Epithelial cell of esophagus (primary cell): ENCODE results near the gene AUTS2.

Experiments
- DNase-seq: peaks from one replicate; pipeline ENCODE4 v3.0.0; 2010; ENCODE audit warnings: low read depth
- H3K4me3 ChIP-seq: 2 replicates; pipeline ENCODE4 v1.5.1; 2011; ENCODE audit warnings: mild to moderate bottlenecking, low read length, control low read depth
- CTCF ChIP-seq: IDR thresholded peaks from 2 replicates; pipeline ENCODE4 v1.5.1; 2011; ENCODE audit warnings: low read depth, mild to moderate bottlenecking, low read length, control low read depth, inconsistent platforms; ENCODE audit not compliant: insufficient read depth; ENCODE audit errors: missing control alignments

Gene AUTS2

DNA sequence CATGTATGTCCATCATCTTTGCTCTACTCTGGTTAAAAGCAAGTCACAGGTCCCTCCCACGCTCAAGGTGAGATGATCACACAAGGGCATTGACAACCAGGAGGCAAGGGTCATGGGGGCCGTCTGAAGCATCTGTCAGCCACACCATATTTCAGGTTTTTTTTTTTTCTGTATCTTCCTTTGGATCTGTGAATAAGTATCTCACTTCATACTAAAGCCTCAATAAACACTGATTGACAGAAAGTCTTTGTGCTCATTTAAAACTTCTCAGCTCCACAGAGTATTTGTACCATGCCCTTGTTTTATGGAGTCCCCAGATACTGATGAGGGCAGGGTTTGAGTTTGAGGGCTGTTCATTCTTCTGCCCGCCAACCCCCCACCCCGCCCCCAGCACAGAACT lies 45.0 kb downstream of the AUTS2 start:
- DNase-seq, result no peak
- no peak overlapping the region for H3K4me3 ChIP-seq
- no peak for TF ChIP-seq CTCF

DNA sequence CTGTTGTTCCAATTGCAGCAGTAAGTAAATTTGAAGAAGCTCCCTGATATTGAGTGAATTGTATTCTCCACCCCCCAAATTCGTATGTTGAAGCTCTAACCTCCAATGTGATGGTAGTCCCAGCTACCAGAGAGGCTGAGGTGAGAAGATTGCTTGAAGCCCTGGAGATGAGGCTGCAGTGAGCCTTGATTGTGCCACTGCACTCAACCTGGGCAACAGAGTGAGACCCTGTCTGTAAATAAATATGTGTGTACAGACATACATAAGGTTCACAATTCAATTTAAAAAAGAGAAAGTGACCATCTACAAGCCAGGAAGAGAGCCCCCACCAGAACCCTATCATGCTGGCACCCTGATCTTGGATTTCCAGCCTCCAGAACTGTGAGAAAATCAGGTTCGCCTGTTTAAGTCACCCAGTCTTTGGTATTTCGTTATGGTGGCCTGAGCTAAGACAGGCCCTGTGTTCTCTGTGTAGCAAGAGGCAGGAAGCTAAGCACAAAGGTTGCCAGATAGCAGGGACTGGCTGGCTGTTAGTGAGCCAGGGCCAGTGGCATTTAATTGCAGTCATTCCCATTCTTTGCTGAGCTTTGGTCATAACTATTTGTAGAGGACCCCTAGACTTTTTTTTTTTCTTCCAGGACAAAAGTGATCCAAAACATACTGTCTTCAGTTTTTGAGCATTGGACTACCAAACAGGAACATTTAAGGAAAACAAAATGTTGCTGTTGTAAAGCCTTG lies 45.6 kb downstream of the AUTS2 start:
- DNase-seq, result no peak
- H3K4me3 ChIP-seq, result no peak overlapping the region
- no peak for TF ChIP-seq CTCF

- TF ChIP-seq CTCF, result no peak
- no peak for DNase-seq
- no peak overlapping the region for H3K4me3 ChIP-seq
Observed at GRCh38 chr7:69645683-69646082, 47.4 kb downstream of the AUTS2 start.

DNA sequence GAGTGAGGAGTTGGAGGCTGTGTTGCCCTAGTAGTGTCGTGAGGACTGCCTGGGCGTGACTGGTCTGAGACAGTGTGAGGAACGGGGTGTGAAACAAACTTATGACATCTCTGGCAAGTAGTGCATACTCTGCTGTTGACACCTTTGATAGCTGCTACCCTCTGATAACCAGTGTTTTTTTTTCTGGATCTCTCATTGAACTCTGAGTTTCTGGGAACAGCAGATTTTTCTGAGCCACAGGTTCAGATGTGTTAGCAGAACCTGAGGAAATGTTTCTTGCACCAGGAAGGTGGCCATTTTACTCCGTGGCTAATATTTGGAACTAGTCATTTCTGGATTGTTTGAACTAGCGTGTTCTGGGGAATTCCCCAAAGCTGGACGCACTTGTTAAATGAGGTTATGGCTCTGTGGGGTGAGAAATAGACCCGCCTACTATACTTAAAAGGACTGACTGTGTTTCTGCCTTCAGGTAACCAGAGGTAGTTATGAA lies 52.9 kb downstream of the AUTS2 start:
- H3K4me3 ChIP-seq, result no peak overlapping the region
- TF ChIP-seq CTCF, result no peak
- no peak for DNase-seq

DNA sequence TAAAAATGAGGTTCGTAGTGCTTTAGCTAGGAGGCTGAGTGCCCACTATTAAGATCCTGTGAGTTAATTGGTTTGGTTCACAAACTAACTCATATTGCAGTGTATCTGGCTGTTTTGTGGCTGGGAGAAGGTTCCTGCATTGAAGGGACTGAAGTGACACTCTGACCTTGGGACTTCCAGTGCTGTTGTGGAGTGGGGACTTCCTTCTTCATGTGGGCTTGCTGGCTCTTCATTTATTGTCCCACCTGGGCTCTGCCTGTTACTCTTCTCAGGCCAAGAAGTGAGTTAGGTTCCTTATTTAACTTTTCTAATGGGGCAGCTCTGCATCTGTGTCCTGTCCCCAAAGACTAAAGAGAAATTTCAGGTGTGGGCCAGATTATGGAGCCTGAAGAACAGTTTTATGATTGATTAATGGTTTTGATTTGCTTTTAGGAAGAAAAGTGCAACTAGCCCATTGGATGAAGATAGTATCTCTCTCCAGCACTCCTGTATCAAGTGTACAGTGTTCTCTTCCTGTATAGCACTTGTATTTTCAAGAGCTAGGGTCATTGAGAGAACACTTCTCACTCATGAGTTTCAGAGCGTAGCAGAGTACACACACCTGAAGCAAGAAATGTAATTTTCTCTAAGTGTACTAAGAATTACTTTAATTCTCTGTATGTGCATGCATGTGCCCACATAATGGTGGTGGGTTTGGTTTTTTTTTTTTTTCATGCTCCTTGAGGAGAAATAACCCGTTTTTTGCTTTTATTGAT lies 54.8 kb downstream of the AUTS2 start:
- no peak for TF ChIP-seq CTCF
- no peak for DNase-seq
- H3K4me3 ChIP-seq, result no peak overlapping the region

GRCh38 chr7:69653806-69654205 lies 55.5 kb downstream of the AUTS2 start:
- no peak for TF ChIP-seq CTCF
- no peak for DNase-seq
- no peak overlapping the region for H3K4me3 ChIP-seq
